HCT116 (cell line): Measurements from ENCODE around the gene SEMA6B. TPM values are rescaled to one million over a fixed set of nuclear protein-coding genes. Genes with fewer than 3 reads are reported as not detected.

Experiments
- ATAC-seq: fragments of 200-7000 bp; cut with Tn5 transposase; 2 replicates; pipeline ENCODE4 v1.9.1; 2020; ENCODE audit warnings: mild to moderate bottlenecking, moderate library complexity
- BruUV-seq: library from RNA; stranded (reverse); fragments of 400-500 nt; replicated peaks from 2 replicates; lab custom pipeline; 2021; lab: Mats Ljungman, UMichigan
- CTCF ChIA-PET: fragments of 300-600 bp; sonication (Branson Sonifier 250); formaldehyde crosslinking; loops from one replicate; lab custom pipeline; 2021; ENCODE audit warnings: antibody characterized with exemption; lab: Charles Lee
- POLR2A ChIA-PET: fragments of 300-600, 350-600 bp; sonication (Branson Sonifier 250); formaldehyde crosslinking; loops from one replicate; lab custom pipeline; 2021; ENCODE audit warnings: antibody characterized with exemption; lab: Charles Lee
- RAD21 ChIA-PET, 2 experiments: fragments of 300-600 bp; sonication (Branson Sonifier 250); formaldehyde crosslinking; loops; one replicate each; lab custom pipeline; 2023; ENCODE audit warnings: low total read pairs in 2 of 2; ENCODE audit not compliant: uncharacterized antibody in 2 of 2, unreplicated experiment in 2 of 2, low non-redundant PET in 1 of 2; lab: Charles Lee
- DNase-seq: peaks from one replicate; pipeline ENCODE4 v3.0.0-alpha.2; 2010; ENCODE audit warnings: low read depth, low spot score
- H2AFZ ChIP-seq: fragments of 200-600 bp; shearing (Covaris generic), sonication (generic); 2 replicates; pipeline ENCODE4 v1.6.1; 2017; ENCODE audit warnings: low read depth, mixed run types, mixed read lengths, antibody characterized with exemption, low read length; ENCODE audit not compliant: poor library complexity, severe bottlenecking
- H3K27ac ChIP-seq: 2 replicates; pipeline ENCODE4 v1.5.1; 2012; ENCODE audit warnings: low read depth, low read length
- H3K27me3 ChIP-seq: fragments of 200-600 bp; sonication (generic); 2 replicates; pipeline ENCODE4 v1.6.1; 2016; ENCODE audit warnings: mixed run types, low read length, mixed read lengths; ENCODE audit not compliant: insufficient read depth
- H3K36me3 ChIP-seq, 2 experiments: fragments of 200-500 bp in 1 of 2; fragments of 200-600 bp in 1 of 2; sonication (Bioruptor generic) in 1 of 2; sonication (generic) in 1 of 2; 2 replicates each; pipeline versions ENCODE4 v1.5.1 to v1.6.1; 2014 to 2016; ENCODE audit warnings: low read length in 2 of 2, inconsistent platforms in 1 of 2, mixed read lengths in 1 of 2, mixed run types in 1 of 2; ENCODE audit not compliant: insufficient read depth in 2 of 2, control insufficient read depth in 1 of 2
- H3K4me1 ChIP-seq, 2 experiments: fragments of 200-600 bp in 1 of 2; sonication (generic) in 1 of 2; 2 replicates each; pipeline versions ENCODE4 v1.5.1 to v1.6.1; 2012 to 2017; ENCODE audit warnings: low read length in 2 of 2, inconsistent platforms in 1 of 2, mild to moderate bottlenecking in 1 of 2, mixed read lengths in 1 of 2, mixed run types in 1 of 2, moderate library complexity in 1 of 2; ENCODE audit not compliant: insufficient read depth in 2 of 2, control insufficient read depth in 1 of 2
- H3K4me2 ChIP-seq: fragments of 200-600 bp; sonication (generic); 2 replicates; pipeline ENCODE4 v1.6.1; 2017; ENCODE audit warnings: mixed run types, low read length, mixed read lengths
- H3K4me3 ChIP-seq, 2 experiments: fragments of 200-600 bp in 1 of 2; sonication (generic) in 1 of 2; replicated peaks in 1 of 2; 2 replicates each; pipeline ENCODE4 v1.5.1; 2011 to 2016; ENCODE audit warnings: low read length in 2 of 2, control low read depth in 1 of 2, low read depth in 1 of 2, mild to moderate bottlenecking in 1 of 2, mixed read lengths in 1 of 2, mixed run types in 1 of 2
- H3K79me2 ChIP-seq: fragments of 200-600 bp; sonication (generic); 2 replicates; pipeline ENCODE4 v1.6.1; 2017; ENCODE audit warnings: mild to moderate bottlenecking, mixed run types, low read length, moderate library complexity, mixed read lengths; ENCODE audit not compliant: insufficient read depth
- H3K9ac ChIP-seq: fragments of 200-600 bp; sonication (generic); 2 replicates; pipeline ENCODE4 v1.6.1; 2016; ENCODE audit warnings: low read length, mixed read lengths
- H3K9me2 ChIP-seq: fragments of 200-600 bp; sonication (generic), shearing (Covaris generic); 2 replicates; pipeline ENCODE4 v1.6.1; 2017; ENCODE audit warnings: mixed run types, mild to moderate bottlenecking, moderate library complexity; ENCODE audit not compliant: insufficient read depth
- H3K9me3 ChIP-seq, 2 experiments: fragments of 200-500 bp in 1 of 2; fragments of 200-600 bp in 1 of 2; sonication (Bioruptor generic) in 1 of 2; sonication (generic) in 1 of 2; 2 replicates each; pipeline ENCODE4 v1.6.1; 2014 to 2017; ENCODE audit warnings: low read length in 2 of 2, mixed read lengths in 2 of 2, inconsistent platforms in 1 of 2, low read depth in 1 of 2, mild to moderate bottlenecking in 1 of 2, mixed run types in 1 of 2, moderate library complexity in 1 of 2; ENCODE audit not compliant: control insufficient read depth in 1 of 2, insufficient read depth in 1 of 2
- H4K20me1 ChIP-seq: fragments of 200-600 bp; sonication (generic), shearing (Covaris generic); 2 replicates; pipeline ENCODE4 v1.6.1; 2017; ENCODE audit warnings: mixed run types, mild to moderate bottlenecking, moderate library complexity; ENCODE audit not compliant: insufficient read depth
- CBX3 ChIP-seq: IDR thresholded peaks from 2 replicates; pipeline ENCODE4 v1.6.1; 2012; ENCODE audit warnings: low read depth
- CEBPB ChIP-seq: IDR thresholded peaks from 2 replicates; pipeline ENCODE4 v1.6.1; 2012; ENCODE audit warnings: low read depth
- SP1 ChIP-seq: IDR thresholded peaks from 2 replicates; pipeline ENCODE4 v1.6.1; 2012; ENCODE audit warnings: low read depth
- ZFX ChIP-seq: fragments of 450-650 bp; IDR thresholded peaks from 2 replicates; pipeline ENCODE4 v1.6.1; 2017
- intact Hi-C: fragments of 100-400 bp; cut with micrococcal nuclease; formaldehyde crosslinking; loops from 2 replicates; pipeline ENCODE4 v1.10.0; 2022
- total RNA-seq: library from RNA; stranded (reverse); gene quantifications from one replicate; pipeline ENCODE4 v1.2.1, GENCODE V29; 2021; ENCODE audit not compliant: unreplicated experiment
- TF ChIP-seq, protein P1 (sequence below), 3 experiments: fragments of 200-600 bp in 1 of 3; sonication (generic) in 1 of 3; IDR thresholded peaks in 2 of 3; conservative IDR thresholded peaks in 1 of 3; 2 replicates each; pipeline ENCODE4 v1.5.1; 2012 to 2017; ENCODE audit warnings: low read depth in 2 of 3, low read length in 2 of 3, antibody characterized with exemption in 1 of 3, borderline replicate concordance in 1 of 3, control low read depth in 1 of 3, mild to moderate bottlenecking in 1 of 3, mixed read lengths in 1 of 3, mixed run types in 1 of 3, moderate library complexity in 1 of 3; ENCODE audit not compliant: insufficient read depth in 1 of 3

The SEMA6B gene
- total RNA-seq, 1 experiment from 2014 or later = 58.4 TPM

DNA sequence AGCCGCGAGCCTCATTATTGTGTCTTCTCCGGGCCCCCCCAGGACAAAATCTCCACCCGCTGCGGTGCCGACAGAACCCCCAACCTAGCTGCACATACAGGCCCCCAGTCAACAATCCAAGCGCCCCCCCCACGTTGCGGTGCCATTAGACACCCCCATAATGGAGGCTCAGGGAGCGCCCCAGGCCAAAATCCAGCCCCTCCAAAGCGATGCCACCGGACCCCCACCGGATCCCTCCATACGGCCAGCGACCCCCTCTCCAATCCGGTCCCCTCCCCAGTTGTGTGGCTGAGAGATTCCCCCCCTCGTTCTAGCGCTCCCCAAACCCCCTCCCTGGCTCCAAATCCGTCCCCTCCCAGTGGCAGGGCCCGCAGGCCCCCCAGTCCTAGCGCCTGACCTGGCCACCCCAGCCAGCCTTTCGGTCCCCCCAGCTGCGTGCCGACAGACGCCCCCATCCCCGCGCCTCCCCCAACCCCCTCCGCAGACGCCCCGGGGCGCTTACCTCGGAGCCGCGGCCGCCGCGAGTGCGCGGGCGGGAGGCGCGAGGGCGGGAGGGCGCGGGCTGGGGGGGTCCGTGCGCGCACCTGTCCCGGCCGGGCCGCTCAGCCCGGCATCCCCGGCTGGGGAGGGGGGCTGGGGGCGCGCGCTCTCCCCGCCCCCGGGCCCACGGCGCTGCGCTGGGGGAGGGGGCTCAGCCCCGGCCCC is 21.6 kb upstream of the SEMA6B start:
- Histone ChIP-seq H3K36me3 (no peaks in the 10 kb centered on the region), H3K27ac (peak overlapping the region; percentile 60), H3K9ac (peak overlapping the region; percentile 75), H3K79me2 (peaks cover 20% of the 10 kb centered on the region), H3K4me3 (peak overlapping the region; percentile 75 to 78), H3K4me2 (peak overlapping the region; percentile 74), H4K20me1 (no peaks in the 10 kb centered on the region), H3K27me3 (no peaks in the 10 kb centered on the region), H3K4me1 (peaks cover 33 to 70% of the 10 kb centered on the region in 2 experiments), H3K9me2 (no peaks in the 10 kb centered on the region), H3K9me3 (no peaks in the 10 kb centered on the region), H2AFZ (no peak overlapping the region)
- RAD21 ChIA-PET = no interaction called here
- intact Hi-C loops = no loop called here
- ATAC-seq (peak; percentile 23; the same call in 1 of the 2 replicates), DNase-seq (no peak)
- TF ChIP-seq CEBPB (no peak), ZFX (0 out of 2 replicates have a peak, but pooled peaks have one; percentile 26), CBX3 (no peak)
- no TSS peak for BruUV-seq
- CTCF ChIA-PET = no interaction called here
- POLR2A ChIA-PET = interaction anchor here (1.2 kb wide), 1 partner anchor 11 kb away, joined by 3 read pairs; no protein-coding TSS in a partner anchor

DNA sequence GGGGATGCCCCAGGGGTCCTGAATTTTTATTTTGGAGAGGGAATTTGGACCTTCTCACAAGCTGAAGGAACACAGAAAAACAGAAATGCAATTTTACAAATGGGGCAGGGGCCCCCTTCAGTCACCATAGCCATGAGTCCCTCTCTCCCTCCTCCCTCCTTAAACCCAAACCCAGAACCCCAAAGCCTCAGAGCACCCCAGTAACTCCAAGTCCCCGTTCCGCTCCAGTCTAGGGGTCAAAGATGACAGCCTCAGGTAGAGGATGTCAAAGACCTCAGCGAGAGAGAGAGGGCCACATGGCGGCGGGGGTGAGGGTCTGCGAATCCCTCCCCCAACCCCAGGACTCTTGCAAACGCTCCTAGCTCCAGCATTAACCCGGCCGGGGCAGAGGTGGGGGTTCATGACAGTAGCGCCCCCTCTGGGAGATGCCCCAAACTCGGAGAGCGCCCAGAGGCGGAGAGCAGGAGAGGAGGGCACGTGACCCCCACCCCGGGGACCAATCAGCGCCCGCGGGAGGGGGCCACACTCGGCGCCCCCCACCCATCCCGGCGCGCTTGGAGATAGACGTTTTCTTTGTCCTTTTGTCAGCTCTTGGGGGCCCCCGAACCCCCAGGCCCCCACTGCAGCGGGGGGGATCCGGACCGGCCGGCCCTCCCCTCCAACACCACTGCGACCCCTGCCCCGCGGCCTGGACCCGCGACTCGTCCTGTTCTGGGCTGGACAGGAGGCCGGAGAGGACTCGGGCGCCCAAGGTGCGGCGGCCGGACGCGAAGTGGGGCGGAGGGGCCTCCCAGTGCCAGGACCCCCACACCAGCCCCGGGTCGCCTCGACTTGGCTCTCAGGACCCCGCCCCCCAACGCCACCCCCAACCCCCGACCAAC is 20.8 kb upstream of the SEMA6B start:
- no peaks in the 10 kb centered on the region for H4K20me1 ChIP-seq
- H3K36me3 ChIP-seq = no peaks in the 10 kb centered on the region
- TF ChIP-seq, protein P1, sequence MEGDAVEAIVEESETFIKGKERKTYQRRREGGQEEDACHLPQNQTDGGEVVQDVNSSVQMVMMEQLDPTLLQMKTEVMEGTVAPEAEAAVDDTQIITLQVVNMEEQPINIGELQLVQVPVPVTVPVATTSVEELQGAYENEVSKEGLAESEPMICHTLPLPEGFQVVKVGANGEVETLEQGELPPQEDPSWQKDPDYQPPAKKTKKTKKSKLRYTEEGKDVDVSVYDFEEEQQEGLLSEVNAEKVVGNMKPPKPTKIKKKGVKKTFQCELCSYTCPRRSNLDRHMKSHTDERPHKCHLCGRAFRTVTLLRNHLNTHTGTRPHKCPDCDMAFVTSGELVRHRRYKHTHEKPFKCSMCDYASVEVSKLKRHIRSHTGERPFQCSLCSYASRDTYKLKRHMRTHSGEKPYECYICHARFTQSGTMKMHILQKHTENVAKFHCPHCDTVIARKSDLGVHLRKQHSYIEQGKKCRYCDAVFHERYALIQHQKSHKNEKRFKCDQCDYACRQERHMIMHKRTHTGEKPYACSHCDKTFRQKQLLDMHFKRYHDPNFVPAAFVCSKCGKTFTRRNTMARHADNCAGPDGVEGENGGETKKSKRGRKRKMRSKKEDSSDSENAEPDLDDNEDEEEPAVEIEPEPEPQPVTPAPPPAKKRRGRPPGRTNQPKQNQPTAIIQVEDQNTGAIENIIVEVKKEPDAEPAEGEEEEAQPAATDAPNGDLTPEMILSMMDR (IDR thresholded peaks at IDR 0.05 in 2 of 3, conservative IDR thresholded peaks at IDR 0.05 in 1 of 3; ENCODE audit: borderline replicate concordance in 1 of 3, insufficient read depth in 1 of 3, low read depth in 2 of 3, low read length in 2 of 3) = peak in 2 of 3 experiments; percentile 46 to 52; a peak in 5 of 6 replicates
- TF ChIP-seq SP1 = no peak
- no TSS peak for BruUV-seq
- no peak overlapping the region for H2AFZ ChIP-seq
- POLR2A ChIA-PET = interaction anchor here (1.2 kb wide), 1 partner anchor 12 kb away, joined by 3 read pairs; no protein-coding TSS in a partner anchor
- CTCF ChIA-PET = no interaction called here
- H3K27ac ChIP-seq = peak overlapping the region; percentile 60; the same call in 1 of the 2 replicates
- H3K4me3 ChIP-seq = peak overlapping the region; percentile 75 to 78
- intact Hi-C loops = no loop called here
- RAD21 ChIA-PET = interaction anchor here in 1 of 2 experiments (1.0 kb wide), 1 partner anchor 18 kb away, joined by 3 read pairs; no protein-coding TSS in a partner anchor
- H3K4me2 ChIP-seq = peak overlapping the region; percentile 74
- DNase-seq (no peak), ATAC-seq (peak; percentile 18; the same call in 1 of the 2 replicates)
- H3K4me1 ChIP-seq = peaks cover 40 to 79% of the 10 kb centered on the region in 2 experiments
- peak overlapping the region; percentile 75 for H3K9ac ChIP-seq
- no peaks in the 10 kb centered on the region for H3K9me3 ChIP-seq
- H3K27me3 ChIP-seq = no peaks in the 10 kb centered on the region
- no peaks in the 10 kb centered on the region for H3K9me2 ChIP-seq
- peaks cover 20% of the 10 kb centered on the region for H3K79me2 ChIP-seq
